ENCODE results near the gene CAMK4.

CAMK4 gene

GRCh38 chr5:111528056-111528455 is 303.9 kb downstream of the CAMK4 start:
- no peak for DNase-seq (ENCODE audit: low spot score)
- ChIA-PET POLR2A (ENCODE audit: low non-redundant PET) (no interaction called here), CTCF (no interaction called here)
- TF ChIP-seq CTCF (conservative IDR thresholded peaks at IDR 0.05; ENCODE audit: low read depth), result no peak
- H3K27ac ChIP-seq, result no peak overlapping the region

- H3K27ac ChIP-seq, result peak overlapping the region; percentile 59
- peak; percentile 37 for DNase-seq (ENCODE audit: low spot score)
- TF ChIP-seq CTCF (conservative IDR thresholded peaks at IDR 0.05; ENCODE audit: low read depth), result no peak
- POLR2A ChIA-PET (ENCODE audit: low non-redundant PET), result no interaction called here
- CTCF ChIA-PET, result interaction anchor here (0.6 to 1.0 kb wide), 4 partner anchors 10 to 652 kb away, joined by 3 to 6 read pairs (median 3); no protein-coding TSS in a partner anchor
Observed at GRCh38 chr5:111530298-111530740, 306.1 kb downstream of the CAMK4 start.

DNA sequence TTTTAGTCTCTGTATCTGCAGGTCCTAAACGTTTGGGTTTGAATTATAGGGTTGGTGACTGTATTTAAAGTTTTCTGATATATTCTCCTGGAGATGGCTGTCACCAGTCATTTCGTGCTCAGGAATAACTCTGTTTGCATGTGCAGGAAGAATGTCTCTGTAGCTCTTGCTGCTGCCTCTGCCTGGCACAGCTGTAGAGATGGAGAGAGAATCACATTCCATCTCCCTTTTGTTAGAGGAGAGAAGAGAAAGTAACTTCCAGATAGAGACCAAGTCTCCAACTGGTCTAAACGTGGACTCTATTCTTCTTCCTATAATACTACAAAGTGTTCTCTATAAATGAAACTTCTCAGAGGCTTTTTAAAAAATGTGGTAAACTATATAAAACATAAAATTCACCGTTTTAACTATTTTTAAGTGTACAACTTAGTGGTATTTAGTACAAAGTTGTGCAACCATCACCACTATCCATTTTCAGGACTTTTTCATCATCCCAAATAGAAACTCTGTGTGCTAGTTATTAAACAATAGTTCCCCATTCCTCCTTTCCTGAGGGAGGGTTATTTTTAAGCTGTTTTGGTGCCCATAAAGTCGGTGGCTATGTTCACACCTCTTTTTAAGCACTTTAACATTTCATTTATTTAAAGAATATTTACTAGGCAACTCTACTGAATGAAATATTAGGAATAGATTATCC is 308.9 kb downstream of the CAMK4 start:
- H3K27ac ChIP-seq, result no peak overlapping the region
- POLR2A ChIA-PET (ENCODE audit: low non-redundant PET), result interaction anchor here (0.6 kb wide), 1 partner anchor 33 kb away, joined by 3 read pairs; no protein-coding TSS in a partner anchor
- no peak for TF ChIP-seq CTCF (conservative IDR thresholded peaks at IDR 0.05; ENCODE audit: low read depth)
- CTCF ChIA-PET, result interaction anchor here (0.6 to 0.7 kb wide), 3 partner anchors 145 to 1574 kb away, joined by 3 to 4 read pairs (median 3); no protein-coding TSS in a partner anchor
- no peak for DNase-seq (ENCODE audit: low spot score)

DNA sequence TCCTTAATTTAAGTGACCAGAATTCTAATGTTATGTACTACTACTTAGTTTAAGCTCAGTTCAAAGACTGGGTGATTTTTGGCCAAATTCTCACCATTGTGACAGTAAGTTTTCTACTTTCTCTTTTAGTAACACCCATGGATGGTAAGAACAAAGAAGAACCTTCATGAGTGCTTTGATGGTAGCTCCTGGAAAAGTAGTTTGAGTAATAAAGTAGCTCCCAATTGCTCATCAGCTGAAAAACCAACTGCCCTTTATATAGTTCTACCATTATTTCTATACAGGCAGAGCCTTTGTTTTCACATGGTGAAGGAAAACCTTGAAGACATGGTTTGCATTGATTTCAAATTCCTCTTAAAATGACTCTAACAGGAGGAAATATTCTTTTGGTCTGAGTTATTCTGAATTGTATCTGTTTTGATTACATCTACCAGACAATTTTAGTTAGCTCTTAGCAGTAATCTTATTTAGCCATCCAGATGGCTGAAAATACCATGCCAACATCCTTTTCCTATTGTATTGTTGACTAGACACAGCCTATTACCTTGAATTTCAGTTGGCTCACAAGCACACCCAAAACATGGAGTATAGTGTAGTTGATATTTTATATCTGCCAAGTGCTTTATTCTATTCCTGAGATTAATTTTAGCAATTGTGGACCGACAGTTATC is 311.8 kb downstream of the CAMK4 start:
- no peak overlapping the region for H3K27ac ChIP-seq
- ChIA-PET CTCF (interaction anchor here (0.7 to 2.0 kb wide), 2 partner anchors 15 to 625 kb away, joined by 3 to 7 read pairs; no protein-coding TSS in a partner anchor), POLR2A (ENCODE audit: low non-redundant PET) (no interaction called here)
- DNase-seq (ENCODE audit: low spot score), result no peak
- no peak for TF ChIP-seq CTCF (conservative IDR thresholded peaks at IDR 0.05; ENCODE audit: low read depth)

GRCh38 chr5:111537141-111538024 is 313.2 kb downstream of the CAMK4 start:
- ChIA-PET POLR2A (ENCODE audit: low non-redundant PET) (no interaction called here), CTCF (interaction anchor here (0.6 to 0.9 kb wide), 2 partner anchors 13 to 45 kb away, joined by 3 to 4 read pairs; no protein-coding TSS in a partner anchor)
- no peak for TF ChIP-seq CTCF (conservative IDR thresholded peaks at IDR 0.05; ENCODE audit: low read depth)
- H3K27ac ChIP-seq, result no peak overlapping the region
- DNase-seq (ENCODE audit: low spot score), result no peak
